MM.1S (cell line): ENCODE data around the gene TNFRSF4.

Source experiments
- EZH2phosphoT487 ChIP-seq: fragments of 300-600 bp; sonication (generic); IDR thresholded peaks from 2 replicates; pipeline ENCODE4 v1.6.1; 2018; ENCODE audit warnings: antibody characterized with exemption, low read length
- TF ChIP-seq, protein P1 (sequence below): fragments of 300-600 bp; sonication (generic); IDR thresholded peaks from 2 replicates; pipeline ENCODE4 v1.5.1; 2016; ENCODE audit warnings: antibody characterized with exemption, low read length, mixed read lengths

GRCh38 chr1:1211541-1212441, 2.2 kb downstream of the TNFRSF4 start:
- TF ChIP-seq, protein P1, sequence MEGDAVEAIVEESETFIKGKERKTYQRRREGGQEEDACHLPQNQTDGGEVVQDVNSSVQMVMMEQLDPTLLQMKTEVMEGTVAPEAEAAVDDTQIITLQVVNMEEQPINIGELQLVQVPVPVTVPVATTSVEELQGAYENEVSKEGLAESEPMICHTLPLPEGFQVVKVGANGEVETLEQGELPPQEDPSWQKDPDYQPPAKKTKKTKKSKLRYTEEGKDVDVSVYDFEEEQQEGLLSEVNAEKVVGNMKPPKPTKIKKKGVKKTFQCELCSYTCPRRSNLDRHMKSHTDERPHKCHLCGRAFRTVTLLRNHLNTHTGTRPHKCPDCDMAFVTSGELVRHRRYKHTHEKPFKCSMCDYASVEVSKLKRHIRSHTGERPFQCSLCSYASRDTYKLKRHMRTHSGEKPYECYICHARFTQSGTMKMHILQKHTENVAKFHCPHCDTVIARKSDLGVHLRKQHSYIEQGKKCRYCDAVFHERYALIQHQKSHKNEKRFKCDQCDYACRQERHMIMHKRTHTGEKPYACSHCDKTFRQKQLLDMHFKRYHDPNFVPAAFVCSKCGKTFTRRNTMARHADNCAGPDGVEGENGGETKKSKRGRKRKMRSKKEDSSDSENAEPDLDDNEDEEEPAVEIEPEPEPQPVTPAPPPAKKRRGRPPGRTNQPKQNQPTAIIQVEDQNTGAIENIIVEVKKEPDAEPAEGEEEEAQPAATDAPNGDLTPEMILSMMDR: no peak
- no peak for TF ChIP-seq EZH2phosphoT487
